WTC11 (cell line): Measurements from ENCODE around the gene BORCS6. TPM values are rescaled to one million over a fixed set of nuclear protein-coding genes. Genes with fewer than 3 reads are reported as not detected.

Source experiments
- ATAC-seq: fragments of 200-7000 bp; cut with Tn5 transposase; 2 replicates; pipeline ENCODE4 v1.10.0; 2021; ENCODE audit warnings: mild to moderate bottlenecking, moderate library complexity
- CTCF ChIA-PET: fragments of 300-600 bp; sonication (Branson Sonifier 250); formaldehyde crosslinking; loops from one replicate; lab custom pipeline; 2021; ENCODE audit warnings: antibody characterized with exemption; lab: Charles Lee
- POLR2A ChIA-PET: fragments of 350-600 bp; sonication (Branson Sonifier 250); formaldehyde crosslinking; loops from one replicate; lab custom pipeline; 2021; ENCODE audit warnings: antibody characterized with exemption; lab: Charles Lee
- DNase-seq: peaks from one replicate; pipeline ENCODE4 v3.0.0; 2021; ENCODE audit warnings: low spot score
- H3K27ac Mint-ChIP-seq: 2 replicates; pipeline ENCODE4 v1.8.0; 2021; ENCODE audit warnings: mixed read lengths
- H3K27me3 Mint-ChIP-seq: 2 replicates; pipeline ENCODE4 v1.8.0; 2021; ENCODE audit warnings: low read depth, mild to moderate bottlenecking, moderate library complexity, mixed read lengths
- H3K36me3 Mint-ChIP-seq: 2 replicates; pipeline ENCODE4 v1.8.0; 2021; ENCODE audit warnings: mixed read lengths
- H3K4me1 Mint-ChIP-seq: 2 replicates; pipeline ENCODE4 v1.8.0; 2022; ENCODE audit warnings: mixed read lengths
- H3K4me3 Mint-ChIP-seq: 2 replicates; pipeline ENCODE4 v1.8.0; 2021; ENCODE audit warnings: mild to moderate bottlenecking, moderate library complexity, mixed read lengths
- H3K9me3 Mint-ChIP-seq: 2 replicates; pipeline ENCODE4 v1.8.0; 2021; ENCODE audit warnings: mixed read lengths
- CREB1 ChIP-seq: sonication (generic); formaldehyde crosslinking; IDR thresholded peaks from 2 replicates; pipeline ENCODE4 v1.8.0; 2023; ENCODE audit warnings: mild to moderate bottlenecking, missing genetic modification reagents
- E2F1 ChIP-seq: sonication (generic); formaldehyde crosslinking; IDR thresholded peaks from 2 replicates; pipeline ENCODE4 v1.8.0; 2022; ENCODE audit warnings: mild to moderate bottlenecking, missing genetic modification reagents
- E2F4 ChIP-seq: sonication (generic); formaldehyde crosslinking; IDR thresholded peaks from 2 replicates; pipeline ENCODE4 v1.8.1; 2022; ENCODE audit warnings: low read depth, mild to moderate bottlenecking, moderate library complexity, missing genetic modification reagents, borderline replicate concordance
- IRF1 ChIP-seq: sonication (generic); formaldehyde crosslinking; IDR thresholded peaks from 2 replicates; pipeline ENCODE4 v1.8.0; 2023; ENCODE audit warnings: missing genetic modification reagents
- NFE2L1 ChIP-seq: sonication (generic); formaldehyde crosslinking; IDR thresholded peaks from 2 replicates; pipeline ENCODE4 v1.8.1; 2023; ENCODE audit warnings: missing genetic modification reagents
- NR3C1 ChIP-seq: sonication (generic); formaldehyde crosslinking; conservative IDR thresholded peaks from 2 replicates; pipeline ENCODE4 v1.8.1; 2023; ENCODE audit warnings: low read depth, mild to moderate bottlenecking, missing genetic modification reagents
- PRDM15 ChIP-seq: sonication (generic); formaldehyde crosslinking; IDR thresholded peaks from 2 replicates; pipeline ENCODE4 v1.8.0; 2022; ENCODE audit warnings: missing genetic modification reagents
- RELA ChIP-seq: sonication (generic); formaldehyde crosslinking; IDR thresholded peaks from 2 replicates; pipeline ENCODE4 v1.8.1; 2022; ENCODE audit warnings: missing genetic modification reagents, mild to moderate bottlenecking, borderline replicate concordance
- SP1 ChIP-seq: sonication (generic); formaldehyde crosslinking; conservative IDR thresholded peaks from 2 replicates; pipeline ENCODE4 v1.8.1; 2022; ENCODE audit warnings: missing genetic modification reagents
- STAT6 ChIP-seq: sonication (generic); formaldehyde crosslinking; conservative IDR thresholded peaks from 2 replicates; pipeline ENCODE4 v1.8.1; 2023; ENCODE audit warnings: mild to moderate bottlenecking, low read depth, missing genetic modification reagents, moderate library complexity
- ZNF416 ChIP-seq: fragments of 250-450 bp; sonication (Bioruptor Pico); IDR thresholded peaks from 2 replicates; pipeline ENCODE4 v1.9.0; 2021; ENCODE audit warnings: mild to moderate bottlenecking, inconsistent platforms
- total RNA-seq: library from RNA; stranded (reverse); gene quantifications from 3 replicates; pipeline ENCODE4 v1.2.3, GENCODE V29; 2021
- TF ChIP-seq, protein P1 (sequence below): sonication (generic); formaldehyde crosslinking; IDR thresholded peaks from 2 replicates; pipeline ENCODE4 v1.8.1; 2023; ENCODE audit warnings: mild to moderate bottlenecking, moderate library complexity, missing genetic modification reagents
- TF ChIP-seq, protein P2 (sequence below): fragments of 200-600 bp; IDR thresholded peaks from 2 replicates; pipeline ENCODE4 v1.8.0; 2022; ENCODE audit warnings: antibody characterized with exemption

The BORCS6 gene
- total RNA-seq, 1 experiment from 2014 or later = 5.6 TPM

GRCh38 chr17:8190506-8190905 is 526 bp upstream of the BORCS6 start:
- ChIA-PET CTCF (interaction anchor here (0.6 to 2.0 kb wide), 16 partner anchors 20 to 600 kb away, joined by 3 to 5 read pairs (median 3); partner anchors contain the start of genes AURKB, CTC1 and SLC25A35), POLR2A (interaction anchor here (0.6 to 2.3 kb wide), 7 partner anchors 19 to 105 kb away, joined by 3 to 16 read pairs (median 5); partner anchors contain the start of genes AURKB, HES7 and SLC25A35)
- Mint-ChIP-seq H3K4me3 (no peak overlapping the region), H3K27me3 (no peaks in the 10 kb centered on the region; the same call in 1 of the 2 replicates), H3K9me3 (no peaks in the 10 kb centered on the region), H3K36me3 (no peaks in the 10 kb centered on the region), H3K27ac (peak overlapping the region; percentile 78), H3K4me1 (peaks cover 7% of the 10 kb centered on the region)
- ATAC-seq = no peak
- TF ChIP-seq IRF1 (no peak), CREB1 (CRISPR knock-in tag) (no peak), E2F1 (CRISPR knock-in tag) (no peak), NR3C1 (CRISPR knock-in tag) (no peak), STAT6 (CRISPR knock-in tag) (no peak), ZNF416 (CRISPR knock-in tag) (no peak), RELA (CRISPR knock-in tag) (no peak), SP1 (CRISPR knock-in tag) (no peak)
- TF ChIP-seq, protein P1, sequence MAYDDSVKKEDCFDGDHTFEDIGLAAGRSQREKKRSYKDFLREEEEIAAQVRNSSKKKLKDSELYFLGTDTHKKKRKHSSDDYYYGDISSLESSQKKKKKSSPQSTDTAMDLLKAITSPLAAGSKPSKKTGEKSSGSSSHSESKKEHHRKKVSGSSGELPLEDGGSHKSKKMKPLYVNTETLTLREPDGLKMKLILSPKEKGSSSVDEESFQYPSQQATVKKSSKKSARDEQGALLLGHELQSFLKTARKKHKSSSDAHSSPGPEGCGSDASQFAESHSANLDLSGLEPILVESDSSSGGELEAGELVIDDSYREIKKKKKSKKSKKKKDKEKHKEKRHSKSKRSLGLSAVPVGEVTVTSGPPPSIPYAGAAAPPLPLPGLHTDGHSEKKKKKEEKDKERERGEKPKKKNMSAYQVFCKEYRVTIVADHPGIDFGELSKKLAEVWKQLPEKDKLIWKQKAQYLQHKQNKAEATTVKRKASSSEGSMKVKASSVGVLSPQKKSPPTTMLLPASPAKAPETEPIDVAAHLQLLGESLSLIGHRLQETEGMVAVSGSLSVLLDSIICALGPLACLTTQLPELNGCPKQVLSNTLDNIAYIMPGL (CRISPR knock-in tag) = no peak
- TF ChIP-seq, protein P2, sequence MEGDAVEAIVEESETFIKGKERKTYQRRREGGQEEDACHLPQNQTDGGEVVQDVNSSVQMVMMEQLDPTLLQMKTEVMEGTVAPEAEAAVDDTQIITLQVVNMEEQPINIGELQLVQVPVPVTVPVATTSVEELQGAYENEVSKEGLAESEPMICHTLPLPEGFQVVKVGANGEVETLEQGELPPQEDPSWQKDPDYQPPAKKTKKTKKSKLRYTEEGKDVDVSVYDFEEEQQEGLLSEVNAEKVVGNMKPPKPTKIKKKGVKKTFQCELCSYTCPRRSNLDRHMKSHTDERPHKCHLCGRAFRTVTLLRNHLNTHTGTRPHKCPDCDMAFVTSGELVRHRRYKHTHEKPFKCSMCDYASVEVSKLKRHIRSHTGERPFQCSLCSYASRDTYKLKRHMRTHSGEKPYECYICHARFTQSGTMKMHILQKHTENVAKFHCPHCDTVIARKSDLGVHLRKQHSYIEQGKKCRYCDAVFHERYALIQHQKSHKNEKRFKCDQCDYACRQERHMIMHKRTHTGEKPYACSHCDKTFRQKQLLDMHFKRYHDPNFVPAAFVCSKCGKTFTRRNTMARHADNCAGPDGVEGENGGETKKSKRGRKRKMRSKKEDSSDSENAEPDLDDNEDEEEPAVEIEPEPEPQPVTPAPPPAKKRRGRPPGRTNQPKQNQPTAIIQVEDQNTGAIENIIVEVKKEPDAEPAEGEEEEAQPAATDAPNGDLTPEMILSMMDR = no peak
- no peak for DNase-seq

GRCh38 chr17:8189041-8189710 is 804 bp downstream of the BORCS6 start:
- ChIA-PET CTCF (interaction anchor here (1.3 to 3.8 kb wide), 5 partner anchors 21 to 132 kb away, joined by 4 to 24 read pairs (median 5); partner anchors contain the start of gene AURKB), POLR2A (interaction anchor here (0.9 to 2.3 kb wide), 4 partner anchors 21 to 35 kb away, joined by 3 to 16 read pairs (median 4); partner anchors contain the start of gene AURKB)
- Mint-ChIP-seq H3K9me3 (no peaks in the 10 kb centered on the region), H3K36me3 (no peaks in the 10 kb centered on the region), H3K4me3 (no peak overlapping the region), H3K27ac (no peak overlapping the region), H3K27me3 (no peaks in the 10 kb centered on the region; the same call in 1 of the 2 replicates), H3K4me1 (peaks cover 7% of the 10 kb centered on the region)
- TF ChIP-seq IRF1 (no peak), E2F4 (no peak), PRDM15 (CRISPR knock-in tag) (peak; percentile 27; the same call in 1 of the 2 replicates), NFE2L1 (CRISPR knock-in tag) (no peak)
- DNase-seq = no peak
- ATAC-seq = no peak
